Erythroblast (primary cell): ENCODE measurements around the gene ESAM.

ENCODE experiments used
- GATA1 ChIP-seq: IDR thresholded peaks from 2 replicates; pipeline ENCODE4 v1.6.1; 2011; ENCODE audit warnings: low read depth, mild to moderate bottlenecking, control low read depth, low read length, moderate library complexity
- POLR2A ChIP-seq: IDR thresholded peaks from 2 replicates; pipeline ENCODE4 v1.6.1; 2011; ENCODE audit warnings: mild to moderate bottlenecking, low read length

DNA sequence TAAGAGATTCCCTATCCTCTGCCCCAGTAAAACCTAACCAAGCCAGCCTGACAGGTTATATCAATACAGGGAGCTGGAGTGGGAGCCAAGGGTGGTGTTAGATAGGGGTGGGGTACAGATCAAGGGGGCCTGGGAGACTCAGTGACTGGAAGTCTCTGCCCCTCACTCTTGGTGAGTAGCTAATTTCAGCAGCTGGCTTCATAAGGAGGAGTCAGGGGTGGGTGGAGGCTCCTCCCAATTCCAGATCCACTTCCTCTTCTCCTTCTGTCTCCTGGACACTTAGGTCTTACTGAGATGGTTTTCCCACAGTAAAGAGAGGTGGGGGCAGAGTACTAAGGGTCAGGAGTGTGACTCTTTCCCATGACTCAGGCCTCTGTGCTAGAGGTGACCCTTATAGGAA is 8.9 kb downstream of the ESAM start:
- no peak for TF ChIP-seq POLR2A
- TF ChIP-seq GATA1 = no peak
